OCI-LY3 (cell line): ENCODE results near the gene GBP5.
"Not testable (repeated sequence)": the region's sequence is repeated elsewhere in the genome, so short reads cannot be mapped to it uniquely, and the experiment has no call there.

ENCODE experiments used
- H2AFZ ChIP-seq: fragments of 200-600, 300-600 bp; shearing (Covaris generic); 2 replicates; pipeline ENCODE4 v1.6.0; 2014; ENCODE audit warnings: antibody characterized with exemption, low read depth, low read length
- H3K27ac ChIP-seq: fragments of 200-600, 300-600 bp; sonication (generic); 2 replicates; pipeline ENCODE4 v1.5.1; 2014; ENCODE audit warnings: mild to moderate bottlenecking, low read length, moderate library complexity, mixed read lengths
- H3K27me3 ChIP-seq: fragments of 200-600, 300-600 bp; sonication (generic); 2 replicates; pipeline ENCODE4 v1.6.1; 2014; ENCODE audit warnings: low read depth, low read length, mixed read lengths
- H3K36me3 ChIP-seq: fragments of 200-600, 300-600 bp; sonication (generic); replicated peaks from 2 replicates; pipeline ENCODE3; 2014; ENCODE audit warnings: low read depth, low read length, mixed read lengths
- H3K4me1 ChIP-seq: fragments of 300-600, 200-600 bp; sonication (generic); 2 replicates; pipeline ENCODE4 v1.6.1; 2014; ENCODE audit warnings: low read length, mixed read lengths
- H3K4me2 ChIP-seq: fragments of 200-600, 300-600 bp; sonication (generic); 2 replicates; pipeline ENCODE4 v1.6.1; 2014; ENCODE audit warnings: low read length, mixed read lengths
- H3K4me3 ChIP-seq: fragments of 300-600, 200-600 bp; sonication (generic); 2 replicates; pipeline ENCODE4 v1.5.1; 2014; ENCODE audit warnings: antibody characterized with exemption, mild to moderate bottlenecking, low read length, moderate library complexity
- H3K79me2 ChIP-seq: fragments of 300-600, 200-600 bp; shearing (Covaris generic); 2 replicates; pipeline ENCODE4 v1.6.1; 2014; ENCODE audit warnings: mild to moderate bottlenecking, low read length, mixed read lengths
- H3K9ac ChIP-seq: fragments of 300-600, 200-600 bp; shearing (Covaris generic); 2 replicates; pipeline ENCODE4 v1.6.0; 2014; ENCODE audit warnings: mild to moderate bottlenecking, low read length, moderate library complexity
- H3K9me3 ChIP-seq: fragments of 200-600, 300-600 bp; shearing (Covaris generic); 2 replicates; pipeline ENCODE4 v1.6.1; 2014; ENCODE audit warnings: low read length, mixed read lengths; ENCODE audit not compliant: insufficient read depth
- H4K20me1 ChIP-seq: fragments of 200-600, 300-600 bp; sonication (generic); 2 replicates; pipeline ENCODE4 v1.6.1; 2016; ENCODE audit warnings: low read length, mixed read lengths; ENCODE audit not compliant: insufficient read depth
- EZH2phosphoT487 ChIP-seq: fragments of 200-600 bp; shearing (Covaris generic); IDR thresholded peaks from 2 replicates; pipeline ENCODE4 v1.6.1; 2018; ENCODE audit warnings: antibody characterized with exemption, mixed run types, low read depth
- TF ChIP-seq, protein P1 (sequence below): fragments of 200-600, 300-600 bp; sonication (generic); IDR thresholded peaks from 2 replicates; pipeline ENCODE4 v1.5.1; 2014; ENCODE audit warnings: antibody characterized with exemption, low read length, low read depth

The GBP5 gene

DNA sequence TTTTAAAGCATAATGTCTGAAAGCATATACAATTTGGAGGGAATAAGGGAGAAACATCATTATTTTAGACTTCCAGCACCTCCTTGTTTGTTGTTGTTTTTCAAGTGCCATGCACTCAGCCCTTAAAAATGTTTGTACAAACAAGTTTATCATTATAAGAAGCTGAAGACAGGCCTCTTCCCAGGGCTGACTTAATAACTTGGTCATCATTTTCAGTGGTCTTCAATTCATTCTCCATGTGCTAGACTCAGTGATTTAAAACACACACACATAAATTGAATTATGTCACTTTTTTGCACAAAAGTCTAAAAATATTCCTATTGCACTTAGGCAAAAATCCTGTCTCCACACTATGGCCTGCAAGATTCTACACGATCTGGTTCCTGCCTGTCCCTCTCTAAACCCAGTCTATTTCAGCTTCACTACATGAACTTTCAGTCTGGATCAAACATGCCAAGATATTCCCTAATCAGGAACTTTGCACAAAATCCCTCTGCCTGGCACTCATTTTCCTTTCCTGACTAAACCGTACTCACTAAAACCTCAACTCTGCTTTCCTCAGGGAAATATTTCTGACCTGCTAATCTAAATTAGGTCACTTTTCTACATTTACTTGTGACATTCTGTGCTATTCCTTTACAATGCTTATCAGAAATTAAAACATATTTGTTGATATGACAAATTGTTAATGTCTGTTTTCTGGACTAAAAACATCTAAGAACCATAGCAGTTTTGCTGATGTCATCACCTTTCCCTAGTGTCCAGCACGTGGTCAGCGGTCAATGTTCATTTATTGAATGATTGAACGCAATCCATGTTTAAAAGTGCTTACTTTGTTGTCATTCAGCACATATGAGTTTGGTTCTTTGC lies 14.8 kb upstream of the GBP5 start:
- Histone ChIP-seq H4K20me1 (no peaks in the 10 kb centered on the region), H2AFZ (peak overlapping the region; percentile 56), H3K27ac (peak overlapping the region; percentile 30; the same call in 1 of the 2 replicates), H3K4me3 (no peak overlapping the region; the same call in 1 of the 2 replicates), H3K9ac (peak overlapping the region; percentile 20), H3K9me3 (no peaks in the 10 kb centered on the region), H3K27me3 (no peaks in the 10 kb centered on the region), H3K36me3 (no peaks in the 10 kb centered on the region), H3K4me2 (peak overlapping the region; percentile 54), H3K4me1 (peaks cover 13% of the 10 kb centered on the region), H3K79me2 (no peaks in the 10 kb centered on the region)
- TF ChIP-seq EZH2phosphoT487 = no peak
- TF ChIP-seq, protein P1, sequence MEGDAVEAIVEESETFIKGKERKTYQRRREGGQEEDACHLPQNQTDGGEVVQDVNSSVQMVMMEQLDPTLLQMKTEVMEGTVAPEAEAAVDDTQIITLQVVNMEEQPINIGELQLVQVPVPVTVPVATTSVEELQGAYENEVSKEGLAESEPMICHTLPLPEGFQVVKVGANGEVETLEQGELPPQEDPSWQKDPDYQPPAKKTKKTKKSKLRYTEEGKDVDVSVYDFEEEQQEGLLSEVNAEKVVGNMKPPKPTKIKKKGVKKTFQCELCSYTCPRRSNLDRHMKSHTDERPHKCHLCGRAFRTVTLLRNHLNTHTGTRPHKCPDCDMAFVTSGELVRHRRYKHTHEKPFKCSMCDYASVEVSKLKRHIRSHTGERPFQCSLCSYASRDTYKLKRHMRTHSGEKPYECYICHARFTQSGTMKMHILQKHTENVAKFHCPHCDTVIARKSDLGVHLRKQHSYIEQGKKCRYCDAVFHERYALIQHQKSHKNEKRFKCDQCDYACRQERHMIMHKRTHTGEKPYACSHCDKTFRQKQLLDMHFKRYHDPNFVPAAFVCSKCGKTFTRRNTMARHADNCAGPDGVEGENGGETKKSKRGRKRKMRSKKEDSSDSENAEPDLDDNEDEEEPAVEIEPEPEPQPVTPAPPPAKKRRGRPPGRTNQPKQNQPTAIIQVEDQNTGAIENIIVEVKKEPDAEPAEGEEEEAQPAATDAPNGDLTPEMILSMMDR = no peak

DNA sequence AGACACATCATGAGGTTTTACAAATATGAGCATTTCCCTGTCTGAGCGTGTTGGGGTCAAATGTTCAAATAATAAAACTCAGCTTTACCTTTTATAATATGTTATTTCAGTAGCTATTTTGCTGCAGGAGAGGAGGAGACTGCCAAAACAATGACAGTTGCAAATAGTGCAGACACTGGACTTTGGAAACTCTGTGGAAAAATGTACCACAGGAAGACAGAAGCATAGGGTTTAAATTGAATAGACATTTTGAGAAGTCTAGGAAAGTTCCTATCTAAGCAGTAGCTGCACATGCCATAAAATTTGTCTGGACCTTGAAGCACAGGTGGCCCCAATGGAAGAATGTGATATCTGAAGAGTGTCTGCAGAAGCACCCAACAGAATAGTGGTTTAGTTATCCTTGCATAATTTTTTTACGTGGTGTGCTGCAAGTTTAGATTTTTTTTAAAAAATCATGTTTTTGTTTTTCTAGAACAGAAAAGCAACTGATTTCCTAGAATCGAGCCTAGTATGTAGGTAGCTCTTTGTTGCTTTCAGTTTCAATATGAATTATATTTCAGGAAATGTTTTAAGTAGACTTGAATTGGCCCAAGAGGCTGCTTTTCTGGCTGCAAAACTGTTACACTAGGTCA lies 14.0 kb upstream of the GBP5 start:
- H3K36me3 ChIP-seq = no peaks in the 10 kb centered on the region
- peak overlapping the region; percentile 32 for H3K4me3 ChIP-seq
- H3K79me2 ChIP-seq = no peaks in the 10 kb centered on the region
- peak overlapping the region; percentile 54 for H3K4me2 ChIP-seq
- no peak for TF ChIP-seq EZH2phosphoT487
- TF ChIP-seq, protein P1 = no peak
- peak overlapping the region; percentile 35 for H3K27ac ChIP-seq
- peak overlapping the region; percentile 20 for H3K9ac ChIP-seq
- H3K4me1 ChIP-seq = peaks cover 13% of the 10 kb centered on the region
- peak overlapping the region; percentile 56 for H2AFZ ChIP-seq
- no peaks in the 10 kb centered on the region for H4K20me1 ChIP-seq
- H3K27me3 ChIP-seq = no peaks in the 10 kb centered on the region
- H3K9me3 ChIP-seq = no peaks in the 10 kb centered on the region

GRCh38 chr1:89285745-89286380 lies 13.2 kb upstream of the GBP5 start:
- Histone ChIP-seq H3K36me3 (no peaks in the 10 kb centered on the region), H3K9ac (no peak overlapping the region), H3K27ac (no peak overlapping the region), H3K79me2 (no peaks in the 10 kb centered on the region), H3K4me3 (no peak overlapping the region), H4K20me1 (no peaks in the 10 kb centered on the region), H3K27me3 (no peaks in the 10 kb centered on the region), H3K9me3 (no peaks in the 10 kb centered on the region), H2AFZ (no peak overlapping the region), H3K4me2 (no peak overlapping the region), H3K4me1 (peaks cover 13% of the 10 kb centered on the region)
- TF ChIP-seq, protein P1 = no peak
- no peak for TF ChIP-seq EZH2phosphoT487

GRCh38 chr1:89284078-89284763 lies 11.6 kb upstream of the GBP5 start:
- H3K27ac ChIP-seq, H3K79me2 ChIP-seq, H3K9ac ChIP-seq, H3K4me2 ChIP-seq, H3K4me3 ChIP-seq, H3K27me3 ChIP-seq, H3K36me3 ChIP-seq, H2AFZ ChIP-seq, H4K20me1 ChIP-seq, H3K9me3 ChIP-seq: not testable (repeated sequence)
- H3K4me1 ChIP-seq = peaks cover 13% of the 10 kb centered on the region
